HepG2 (cell line): ENCODE measurements around the gene SGCG. TPM values are rescaled to one million over a fixed set of nuclear protein-coding genes. Genes with fewer than 3 reads are reported as not detected.

Source experiments
- ATRX ChIP-seq: sonication (generic); formaldehyde crosslinking; IDR thresholded peaks from 2 replicates; pipeline ENCODE4 v1.4.0; 2020; ENCODE audit warnings: missing genetic modification reagents, borderline replicate concordance
- EZH2 ChIP-seq: conservative IDR thresholded peaks from 2 replicates; pipeline ENCODE4 v1.6.1; 2012; ENCODE audit warnings: mild to moderate bottlenecking, low read depth, low read length, moderate library complexity
- HNRNPL ChIP-seq: fragments of 200-400 bp; formaldehyde crosslinking; IDR thresholded peaks from 2 replicates; pipeline ENCODE4 v1.6.1; 2017; ENCODE audit warnings: mild to moderate bottlenecking, low read depth, low read length
- RBFOX2 ChIP-seq: fragments of 200-400 bp; formaldehyde crosslinking; IDR thresholded peaks from 2 replicates; pipeline ENCODE4 v1.6.1; 2017; ENCODE audit warnings: low read depth, mild to moderate bottlenecking, low read length
- ZNF136 ChIP-seq: sonication (generic); formaldehyde crosslinking; IDR thresholded peaks from 2 replicates; pipeline ENCODE4 v1.8.1; 2022; ENCODE audit warnings: low read depth, mild to moderate bottlenecking, moderate library complexity, missing genetic modification reagents
- ZNF484 ChIP-seq: sonication (generic); formaldehyde crosslinking; IDR thresholded peaks from 2 replicates; pipeline ENCODE4 v1.5.1; 2020; ENCODE audit warnings: mild to moderate bottlenecking, low read depth, missing genetic modification reagents, borderline replicate concordance
- ZSCAN30 ChIP-seq: sonication (generic); formaldehyde crosslinking; IDR thresholded peaks from 2 replicates; pipeline ENCODE4 v1.5.0; 2020; ENCODE audit warnings: mild to moderate bottlenecking, missing genetic modification reagents
- polyA plus RNA-seq, 8 experiments: library from polyadenylated mRNA; depleted of rRNA in 3 of 8; stranded (reverse) in 7 of 8; unstranded in 1 of 8; fragments of >200 nt; fragmentation: Illumina TruSeq in 4 of 8; extraction: Trizol in 4 of 8; gene quantifications; 2 replicates each; pipeline versions ENCODE4 v1.2.1 to v1.2.3, GENCODE V29; 2011 to 2016; ENCODE audit warnings: low read depth in 4 of 8, missing spikeins in 1 of 8, mixed read lengths in 1 of 8; ENCODE audit not compliant: insufficient read depth in 1 of 8
- total RNA-seq, 5 experiments: library from RNA; depleted of rRNA; stranded (reverse); fragments of >200 nt; fragmentation: Illumina TruSeq; extraction: Trizol; gene quantifications; 2 replicates each; pipeline ENCODE4 v1.2.3, GENCODE V29; 2016; ENCODE audit warnings: low read depth in 1 of 5
- TF ChIP-seq, protein P1 (sequence below): sonication (generic); formaldehyde crosslinking; IDR thresholded peaks from one replicate; pipeline ENCODE4 v1.5.1; 2020; ENCODE audit warnings: mild to moderate bottlenecking, missing genetic modification reagents; ENCODE audit errors: not compliant biosample characterization
- TF ChIP-seq, protein P2 (sequence below): sonication (generic); formaldehyde crosslinking; IDR thresholded peaks from 2 replicates; pipeline ENCODE4 v1.8.1; 2023; ENCODE audit warnings: mild to moderate bottlenecking, missing genetic modification reagents

The SGCG gene
- total and polyA plus RNA-seq, 2 of the 13 experiments (the other 11 are each of a cell fraction or from before 2014, with no cell fraction given): not detected

DNA sequence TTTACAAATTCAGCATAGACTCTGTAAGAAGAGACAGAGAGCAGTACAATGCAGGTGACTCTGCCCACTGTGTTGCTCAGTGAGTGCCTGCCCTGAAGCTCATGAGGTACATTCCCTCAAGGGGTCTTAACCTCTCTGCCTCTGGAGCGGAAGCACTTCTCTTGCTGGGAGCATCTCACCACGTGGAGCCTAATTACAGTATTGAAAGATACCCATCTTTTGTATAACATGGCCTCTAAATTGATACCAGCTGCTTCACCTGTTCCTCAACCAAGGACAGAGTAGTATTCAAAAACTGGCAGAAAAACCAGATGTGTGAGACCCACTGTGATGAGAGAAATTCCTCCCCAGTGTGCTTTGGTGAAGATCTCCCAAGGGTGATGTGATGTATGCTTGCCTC lies 175.6 kb downstream of the SGCG start (continued):
- TF ChIP-seq, protein P1, sequence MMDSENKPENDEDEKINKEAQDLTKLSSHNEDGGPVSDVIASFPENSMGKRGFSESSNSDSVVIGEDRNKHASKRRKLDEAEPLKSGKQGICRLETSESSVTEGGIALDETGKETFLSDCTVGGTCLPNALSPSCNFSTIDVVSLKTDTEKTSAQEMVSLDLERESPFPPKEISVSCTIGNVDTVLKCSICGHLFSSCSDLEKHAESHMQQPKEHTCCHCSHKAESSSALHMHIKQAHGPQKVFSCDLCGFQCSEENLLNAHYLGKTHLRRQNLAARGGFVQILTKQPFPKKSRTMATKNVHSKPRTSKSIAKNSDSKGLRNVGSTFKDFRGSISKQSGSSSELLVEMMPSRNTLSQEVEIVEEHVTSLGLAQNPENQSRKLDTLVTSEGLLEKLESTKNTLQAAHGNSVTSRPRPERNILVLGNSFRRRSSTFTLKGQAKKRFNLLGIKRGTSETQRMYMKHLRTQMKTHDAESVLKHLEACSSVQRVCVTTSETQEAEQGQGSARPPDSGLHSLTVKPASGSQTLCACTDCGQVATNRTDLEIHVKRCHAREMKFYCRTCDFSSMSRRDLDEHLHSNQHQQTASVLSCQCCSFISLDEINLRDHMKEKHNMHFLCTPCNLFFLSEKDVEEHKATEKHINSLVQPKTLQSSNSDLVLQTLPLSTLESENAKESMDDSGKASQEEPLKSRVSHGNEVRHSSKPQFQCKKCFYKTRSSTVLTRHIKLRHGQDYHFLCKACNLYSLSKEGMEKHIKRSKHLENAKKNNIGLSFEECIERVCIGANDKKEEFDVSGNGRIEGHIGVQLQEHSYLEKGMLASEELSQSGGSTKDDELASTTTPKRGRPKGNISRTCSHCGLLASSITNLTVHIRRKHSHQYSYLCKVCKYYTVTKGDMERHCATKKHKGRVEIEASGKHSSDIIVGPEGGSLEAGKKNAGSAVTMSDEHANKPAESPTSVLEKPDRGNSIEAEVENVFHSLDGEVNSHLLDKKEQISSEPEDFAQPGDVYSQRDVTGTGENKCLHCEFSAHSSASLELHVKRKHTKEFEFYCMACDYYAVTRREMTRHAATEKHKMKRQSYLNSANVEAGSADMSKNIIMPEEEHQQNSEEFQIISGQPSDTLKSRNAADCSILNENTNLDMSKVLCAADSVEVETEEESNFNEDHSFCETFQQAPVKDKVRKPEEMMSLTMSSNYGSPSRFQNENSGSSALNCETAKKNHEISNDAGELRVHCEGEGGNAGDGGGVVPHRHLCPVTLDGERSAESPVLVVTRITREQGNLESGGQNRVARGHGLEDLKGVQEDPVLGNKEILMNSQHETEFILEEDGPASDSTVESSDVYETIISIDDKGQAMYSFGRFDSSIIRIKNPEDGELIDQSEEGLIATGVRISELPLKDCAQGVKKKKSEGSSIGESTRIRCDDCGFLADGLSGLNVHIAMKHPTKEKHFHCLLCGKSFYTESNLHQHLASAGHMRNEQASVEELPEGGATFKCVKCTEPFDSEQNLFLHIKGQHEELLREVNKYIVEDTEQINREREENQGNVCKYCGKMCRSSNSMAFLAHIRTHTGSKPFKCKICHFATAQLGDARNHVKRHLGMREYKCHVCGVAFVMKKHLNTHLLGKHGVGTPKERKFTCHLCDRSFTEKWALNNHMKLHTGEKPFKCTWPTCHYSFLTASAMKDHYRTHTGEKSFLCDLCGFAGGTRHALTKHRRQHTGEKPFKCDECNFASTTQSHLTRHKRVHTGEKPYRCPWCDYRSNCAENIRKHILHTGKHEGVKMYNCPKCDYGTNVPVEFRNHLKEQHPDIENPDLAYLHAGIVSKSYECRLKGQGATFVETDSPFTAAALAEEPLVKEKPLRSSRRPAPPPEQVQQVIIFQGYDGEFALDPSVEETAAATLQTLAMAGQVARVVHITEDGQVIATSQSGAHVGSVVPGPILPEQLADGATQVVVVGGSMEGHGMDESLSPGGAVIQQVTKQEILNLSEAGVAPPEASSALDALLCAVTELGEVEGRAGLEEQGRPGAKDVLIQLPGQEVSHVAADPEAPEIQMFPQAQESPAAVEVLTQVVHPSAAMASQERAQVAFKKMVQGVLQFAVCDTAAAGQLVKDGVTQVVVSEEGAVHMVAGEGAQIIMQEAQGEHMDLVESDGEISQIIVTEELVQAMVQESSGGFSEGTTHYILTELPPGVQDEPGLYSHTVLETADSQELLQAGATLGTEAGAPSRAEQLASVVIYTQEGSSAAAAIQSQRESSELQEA: no peak
- TF ChIP-seq ZSCAN30 (CRISPR knock-in tag) (no peak), EZH2 (no peak), RBFOX2 (no peak), ZNF484 (CRISPR knock-in tag) (no peak), HNRNPL (no peak), ZNF136 (CRISPR knock-in tag) (no peak), ATRX (CRISPR knock-in tag) (no peak)
- TF ChIP-seq, protein P2, sequence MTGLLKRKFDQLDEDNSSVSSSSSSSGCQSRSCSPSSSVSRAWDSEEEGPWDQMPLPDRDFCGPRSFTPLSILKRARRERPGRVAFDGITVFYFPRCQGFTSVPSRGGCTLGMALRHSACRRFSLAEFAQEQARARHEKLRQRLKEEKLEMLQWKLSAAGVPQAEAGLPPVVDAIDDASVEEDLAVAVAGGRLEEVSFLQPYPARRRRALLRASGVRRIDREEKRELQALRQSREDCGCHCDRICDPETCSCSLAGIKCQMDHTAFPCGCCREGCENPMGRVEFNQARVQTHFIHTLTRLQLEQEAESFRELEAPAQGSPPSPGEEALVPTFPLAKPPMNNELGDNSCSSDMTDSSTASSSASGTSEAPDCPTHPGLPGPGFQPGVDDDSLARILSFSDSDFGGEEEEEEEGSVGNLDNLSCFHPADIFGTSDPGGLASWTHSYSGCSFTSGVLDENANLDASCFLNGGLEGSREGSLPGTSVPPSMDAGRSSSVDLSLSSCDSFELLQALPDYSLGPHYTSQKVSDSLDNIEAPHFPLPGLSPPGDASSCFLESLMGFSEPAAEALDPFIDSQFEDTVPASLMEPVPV (CRISPR knock-in tag): no peak
